Fibroblast of the aortic adventitia (primary cell): Measurements from ENCODE around the gene RPS3A. TPM values are rescaled to one million over a fixed set of nuclear protein-coding genes. Genes with fewer than 3 reads are reported as not detected.

Source experiments
- DNase-seq: peaks from one replicate; pipeline ENCODE4 v3.0.0-alpha.2; 2010; ENCODE audit warnings: low read depth
- H3K4me3 ChIP-seq: 2 replicates; pipeline ENCODE4 v1.5.1; 2011; ENCODE audit warnings: low read depth, mild to moderate bottlenecking, control low read depth, low read length, moderate library complexity
- CTCF ChIP-seq: IDR thresholded peaks from 2 replicates; pipeline ENCODE4 v1.5.1; 2011; ENCODE audit warnings: mild to moderate bottlenecking, low read length, control low read depth, inconsistent platforms; ENCODE audit not compliant: insufficient read depth
- total RNA-seq: library from RNA; depleted of rRNA; stranded (reverse); fragments of >200 nt; gene quantifications from 2 replicates; pipeline ENCODE4 v1.2.3, GENCODE V29; 2012; ENCODE audit warnings: low replicate concordance

Gene RPS3A
- total RNA-seq, 1 donor = 4,133 TPM

GRCh38 chr4:151087467-151087866, 12.0 kb upstream of the RPS3A start:
- no peak for DNase-seq
- no peak for TF ChIP-seq CTCF
- H3K4me3 ChIP-seq = no peak overlapping the region

- TF ChIP-seq CTCF = no peak
- H3K4me3 ChIP-seq = no peak overlapping the region
- DNase-seq = no peak
Measured at GRCh38 chr4:151091047-151091446, 8.4 kb upstream of the RPS3A start.

GRCh38 chr4:151092488-151092887, 6.9 kb upstream of the RPS3A start:
- H3K4me3 ChIP-seq = no peak overlapping the region
- TF ChIP-seq CTCF = no peak
- no peak for DNase-seq

- no peak for TF ChIP-seq CTCF
- no peak for DNase-seq
- H3K4me3 ChIP-seq = no peak overlapping the region
Measured at GRCh38 chr4:151093203-151093602, 6.2 kb upstream of the RPS3A start.

- no peak overlapping the region for H3K4me3 ChIP-seq
Measured at GRCh38 chr4:151094290-151094751, 5.1 kb upstream of the RPS3A start.

GRCh38 chr4:151095142-151095541, 4.3 kb upstream of the RPS3A start:
- no peak for DNase-seq
- TF ChIP-seq CTCF = no peak
- no peak overlapping the region for H3K4me3 ChIP-seq

More at GRCh38 chr4:151094290-151094751, 5.1 kb upstream of the RPS3A start:
- TF ChIP-seq CTCF = no peak
- no peak for DNase-seq

GRCh38 chr4:151097759-151098158, 1.7 kb upstream of the RPS3A start:
- no peak overlapping the region for H3K4me3 ChIP-seq
- TF ChIP-seq CTCF = no peak
- no peak for DNase-seq
